ENCODE measurements around the gene FAM174B.
A peak's percentile ranks its signal among the peaks of the same experiment; 100 is the strongest.
"Not testable (repeated sequence)": the region's sequence is repeated elsewhere in the genome, so short reads cannot be mapped to it uniquely, and the experiment has no call there.

The FAM174B gene

DNA sequence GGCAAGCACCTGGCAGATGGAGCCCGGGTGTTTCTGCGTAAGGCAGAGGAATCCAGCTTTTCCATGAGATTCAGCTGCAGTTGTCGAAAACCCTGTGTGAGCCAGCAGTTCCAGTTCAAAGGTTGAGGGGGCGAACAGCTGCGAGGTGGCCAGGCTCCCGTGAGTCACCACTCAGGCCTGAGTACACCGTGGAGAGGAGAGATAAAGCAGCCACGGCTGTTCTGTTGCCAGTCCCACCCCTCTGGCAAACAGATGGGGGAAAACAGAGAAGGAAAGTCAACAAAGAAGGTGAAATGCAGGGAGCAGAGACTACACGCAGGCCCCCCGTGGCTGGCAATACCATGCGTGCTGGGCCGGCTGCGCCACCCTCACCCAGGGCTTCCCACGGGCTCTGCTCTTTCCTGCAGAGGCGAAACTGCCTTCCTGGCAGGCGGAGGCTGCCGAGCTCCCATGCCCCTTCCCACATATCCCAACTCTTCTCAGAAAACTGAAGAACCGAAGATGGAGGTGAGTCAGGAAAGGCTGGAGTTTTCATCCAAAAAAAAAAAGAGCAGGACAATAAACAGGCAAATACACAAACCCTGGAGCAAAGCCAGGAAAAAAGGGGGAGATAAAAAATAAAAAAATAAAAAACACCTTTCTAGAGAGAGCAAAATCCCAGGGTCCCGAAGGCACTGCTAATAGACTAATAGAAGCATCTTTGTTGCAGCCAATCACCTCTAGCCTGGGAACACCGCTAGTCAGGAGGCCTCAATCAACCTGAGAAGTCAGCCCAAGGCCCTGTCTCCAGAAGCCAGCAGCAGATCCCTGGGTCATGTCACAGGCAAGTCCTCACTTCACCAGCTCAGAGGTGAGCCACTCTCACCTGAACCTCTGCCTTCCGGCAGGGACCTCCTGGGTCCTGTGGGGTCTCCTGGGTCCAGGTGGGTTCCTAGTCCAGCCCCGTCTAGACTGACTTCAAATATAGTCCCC is 37.7 kb downstream of the FAM174B start:
- DNase-seq: peak; percentile 87

DNA sequence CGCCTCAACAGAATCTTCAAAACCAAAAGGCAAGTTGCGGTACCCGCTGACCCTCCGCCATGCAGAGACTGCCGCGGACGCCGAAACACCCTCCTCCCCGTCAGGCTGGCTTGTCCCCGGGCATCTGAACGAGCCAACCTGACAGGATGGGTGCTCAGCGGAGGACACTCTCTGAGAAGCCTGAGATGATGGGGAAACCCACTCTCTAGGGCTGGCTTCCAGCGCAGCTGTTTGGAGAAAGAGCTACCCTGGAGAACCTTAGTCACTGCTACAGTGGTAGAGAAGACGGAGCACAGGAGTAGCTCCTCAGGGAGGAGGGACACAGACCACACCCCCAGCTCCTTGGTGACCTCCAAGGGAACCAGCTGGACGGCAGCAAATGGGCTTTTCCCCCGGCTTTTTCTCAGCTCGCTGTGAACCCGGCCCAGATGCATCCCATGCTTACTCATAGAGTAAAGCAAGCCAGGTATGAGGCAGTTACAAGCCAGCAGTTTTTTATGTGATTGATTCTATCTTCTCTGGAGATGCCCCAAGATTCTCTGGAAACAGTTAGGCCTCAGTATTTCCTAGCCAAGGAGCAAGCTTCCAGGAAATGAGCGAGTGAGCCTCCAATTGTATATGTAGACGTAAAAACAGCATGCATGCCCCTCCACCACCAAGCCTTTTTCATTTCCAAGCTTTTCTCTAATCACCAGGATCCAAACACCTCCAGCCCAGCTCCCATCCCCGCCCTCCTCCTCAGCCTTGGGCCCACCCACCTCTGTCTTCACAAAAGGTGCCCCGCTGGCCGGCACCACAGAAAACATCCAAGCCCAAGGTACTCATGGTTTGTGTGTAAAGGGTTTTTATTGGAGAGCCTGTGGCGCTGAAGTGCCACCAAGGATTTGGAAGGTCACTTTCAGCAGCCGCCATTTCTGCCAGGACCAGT is 38.7 kb downstream of the FAM174B start:
- no peak for DNase-seq

DNA sequence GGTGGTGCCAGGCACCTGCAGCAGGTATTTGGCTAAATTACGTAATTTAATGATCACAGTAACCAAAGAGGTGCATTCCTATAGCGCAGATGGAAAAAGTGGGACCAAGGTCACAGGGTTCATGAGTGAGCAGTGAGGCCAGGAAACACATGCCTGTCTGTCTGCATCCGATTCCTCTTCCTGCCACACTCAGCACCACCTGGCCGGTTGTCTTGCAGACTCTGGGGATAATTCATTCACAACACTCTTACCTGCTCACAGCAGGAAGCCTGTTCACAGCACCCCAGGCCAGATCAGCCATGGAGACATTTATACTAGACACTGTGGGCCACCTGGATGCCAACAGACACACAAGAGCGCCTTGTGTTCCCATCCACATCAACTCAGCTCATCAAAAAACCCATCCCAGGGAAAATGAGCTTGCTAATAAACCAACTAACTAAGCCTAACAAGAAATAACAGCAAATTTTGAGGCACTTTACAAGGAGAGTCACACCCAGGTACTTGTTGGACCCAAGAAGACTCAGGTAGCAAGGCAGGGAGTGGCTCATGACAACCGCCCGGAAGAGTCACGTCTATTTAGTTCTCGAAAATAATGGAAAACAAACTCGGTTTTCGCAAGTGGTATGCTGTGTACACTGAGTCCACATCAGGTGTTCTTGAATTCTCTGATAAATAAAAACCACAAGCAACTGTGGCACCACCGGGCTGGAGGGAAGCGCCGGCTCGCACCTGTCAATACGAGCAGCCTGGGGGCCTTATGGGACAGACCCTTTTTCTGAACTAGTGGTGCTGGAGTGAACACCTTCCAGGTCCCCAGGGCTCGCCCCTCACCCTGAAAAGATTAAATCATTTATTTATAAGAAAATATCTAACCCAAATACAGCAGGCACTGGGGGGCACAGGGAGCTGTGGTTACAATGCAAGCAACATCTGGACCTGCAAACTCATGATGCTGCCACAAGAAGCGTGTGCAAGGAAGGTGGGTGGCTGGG is 40.5 kb downstream of the FAM174B start:
- peak; percentile 7 for DNase-seq

DNA sequence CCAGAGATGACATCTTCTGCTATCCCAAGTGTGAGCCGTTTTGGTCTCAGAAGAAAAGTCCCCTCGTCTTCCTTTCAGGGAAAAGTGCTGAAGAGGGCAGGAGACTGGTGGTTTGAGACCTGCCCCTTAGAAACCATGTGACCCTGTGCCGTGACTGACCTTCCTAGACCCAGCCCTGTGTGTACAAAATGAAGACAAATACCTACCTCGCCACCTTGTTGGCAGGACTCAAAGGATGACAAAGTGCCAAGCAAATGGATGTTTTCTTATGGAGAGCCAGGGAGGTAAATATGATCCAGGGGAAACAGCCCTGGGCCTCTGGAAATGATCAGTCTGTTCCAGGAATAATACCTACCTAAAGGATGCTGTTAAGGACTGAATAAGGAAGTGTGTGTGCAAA is 41.3 kb downstream of the FAM174B start:
- DNase-seq: no peak

DNA sequence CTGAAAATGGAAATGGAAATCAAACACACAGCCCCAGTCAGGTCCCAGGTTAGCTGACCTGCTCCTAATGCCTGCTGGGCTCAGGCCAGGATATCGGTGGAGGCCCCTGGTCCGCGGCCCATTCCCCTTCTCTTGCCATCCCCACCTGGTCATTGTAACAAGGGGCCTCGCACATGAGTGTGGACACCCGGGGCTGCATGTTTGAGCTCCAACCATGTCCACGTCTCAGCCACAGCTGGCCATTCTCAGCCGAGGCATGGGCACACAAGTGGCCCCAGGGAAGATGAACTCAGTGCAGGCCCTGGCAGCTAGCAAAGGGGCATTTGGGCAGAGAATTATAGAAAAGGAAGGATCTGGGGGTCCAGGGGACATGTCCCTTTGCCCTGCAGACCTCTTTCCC is 41.7 kb downstream of the FAM174B start:
- no peak for DNase-seq

DNA sequence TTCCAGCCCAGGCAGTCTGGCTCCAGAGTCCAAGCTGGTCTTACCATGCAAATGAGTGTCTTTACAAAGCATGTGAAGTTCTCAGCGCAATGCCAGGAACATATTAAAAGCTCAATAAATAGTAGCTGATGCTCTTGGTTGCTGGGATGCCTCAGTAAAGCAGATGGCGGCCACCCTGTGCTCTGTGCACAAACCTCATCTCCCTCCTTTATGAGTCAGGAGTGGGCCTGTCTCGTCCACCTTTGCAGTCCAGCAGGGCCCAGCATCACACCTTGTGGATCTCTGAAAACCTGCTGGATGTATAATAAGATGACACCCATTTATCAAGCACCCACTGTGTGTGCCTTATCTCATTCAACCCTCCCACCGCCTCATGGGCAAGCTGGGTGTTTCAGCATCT is 42.7 kb downstream of the FAM174B start:
- no peak for DNase-seq

DNA sequence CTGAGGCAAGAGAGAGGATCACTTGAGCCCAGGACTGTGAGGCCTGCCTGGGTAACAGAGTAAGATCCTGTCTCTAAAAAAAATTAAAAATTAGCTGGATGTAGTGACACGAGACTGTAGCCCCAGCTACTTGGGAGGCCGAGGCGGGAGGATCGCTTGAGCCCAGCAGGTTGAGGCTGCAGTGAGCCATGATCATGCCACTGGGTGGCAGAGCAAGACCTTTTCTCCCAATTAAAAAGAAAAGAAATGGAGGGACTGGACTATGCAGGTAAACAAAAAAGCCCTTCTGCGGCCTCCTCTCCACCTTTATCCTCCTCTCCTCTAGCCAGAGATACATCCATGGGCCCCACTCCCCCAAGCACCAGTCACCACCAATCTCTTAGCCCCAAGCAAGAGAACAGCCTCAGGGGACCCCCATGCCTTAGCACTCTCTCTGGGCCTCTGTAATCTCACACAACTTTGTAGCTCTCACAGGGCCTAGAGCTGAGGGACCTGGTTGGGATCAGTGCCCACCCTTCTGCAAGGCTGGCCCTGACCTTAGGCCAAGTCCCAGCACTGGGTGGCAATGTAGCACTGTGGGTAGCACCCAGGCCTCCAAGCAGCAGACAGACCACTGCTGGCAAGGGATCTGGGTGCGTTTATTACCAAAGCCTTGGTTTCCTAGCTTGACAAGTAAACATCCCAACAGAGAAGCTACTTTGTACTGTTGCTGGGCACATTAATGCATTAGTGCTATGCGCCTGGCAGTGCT is 43.4 kb downstream of the FAM174B start:
- DNase-seq: peak; percentile 14

DNA sequence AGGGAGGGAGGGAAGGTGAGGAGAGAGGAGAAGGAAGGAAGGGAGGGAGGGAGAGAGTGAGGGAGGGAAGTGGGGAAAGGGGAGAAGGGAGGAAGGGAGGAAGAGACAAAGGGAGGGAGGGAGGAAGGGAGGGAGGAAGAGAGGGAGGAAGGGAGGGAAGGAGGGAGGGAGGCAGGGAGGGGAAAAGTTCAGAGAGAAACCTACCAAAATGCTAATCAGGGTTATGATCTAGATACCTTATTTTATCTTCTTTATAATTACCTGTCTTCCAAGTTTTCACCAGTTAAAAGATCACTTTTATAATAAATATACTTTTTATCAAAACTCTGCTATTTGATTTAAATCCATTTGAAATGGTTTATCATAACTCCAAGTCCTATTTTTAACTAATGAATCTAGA is 44.4 kb downstream of the FAM174B start:
- DNase-seq: no peak

DNA sequence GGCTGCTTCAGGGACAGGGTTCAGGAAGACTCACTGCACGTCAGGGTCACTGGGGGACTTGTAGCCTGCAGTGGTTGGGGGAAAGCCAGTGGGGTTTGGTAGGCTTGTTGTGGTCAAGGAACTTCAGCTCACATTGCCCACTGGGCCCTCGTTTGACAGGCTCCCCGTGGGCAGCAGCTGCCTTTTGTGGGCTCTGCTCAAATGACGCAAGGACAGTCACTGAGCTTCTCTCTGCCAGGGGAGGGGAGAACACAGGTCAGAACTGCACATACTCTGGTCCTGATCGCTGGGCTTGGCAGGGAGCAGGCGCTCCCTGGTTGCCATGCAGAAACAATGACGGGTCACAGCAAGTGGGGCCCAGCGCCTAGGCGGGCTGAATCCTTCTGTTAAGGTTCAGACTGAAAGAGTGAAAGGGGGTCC is 45.5 kb downstream of the FAM174B start:
- no peak for DNase-seq

DNA sequence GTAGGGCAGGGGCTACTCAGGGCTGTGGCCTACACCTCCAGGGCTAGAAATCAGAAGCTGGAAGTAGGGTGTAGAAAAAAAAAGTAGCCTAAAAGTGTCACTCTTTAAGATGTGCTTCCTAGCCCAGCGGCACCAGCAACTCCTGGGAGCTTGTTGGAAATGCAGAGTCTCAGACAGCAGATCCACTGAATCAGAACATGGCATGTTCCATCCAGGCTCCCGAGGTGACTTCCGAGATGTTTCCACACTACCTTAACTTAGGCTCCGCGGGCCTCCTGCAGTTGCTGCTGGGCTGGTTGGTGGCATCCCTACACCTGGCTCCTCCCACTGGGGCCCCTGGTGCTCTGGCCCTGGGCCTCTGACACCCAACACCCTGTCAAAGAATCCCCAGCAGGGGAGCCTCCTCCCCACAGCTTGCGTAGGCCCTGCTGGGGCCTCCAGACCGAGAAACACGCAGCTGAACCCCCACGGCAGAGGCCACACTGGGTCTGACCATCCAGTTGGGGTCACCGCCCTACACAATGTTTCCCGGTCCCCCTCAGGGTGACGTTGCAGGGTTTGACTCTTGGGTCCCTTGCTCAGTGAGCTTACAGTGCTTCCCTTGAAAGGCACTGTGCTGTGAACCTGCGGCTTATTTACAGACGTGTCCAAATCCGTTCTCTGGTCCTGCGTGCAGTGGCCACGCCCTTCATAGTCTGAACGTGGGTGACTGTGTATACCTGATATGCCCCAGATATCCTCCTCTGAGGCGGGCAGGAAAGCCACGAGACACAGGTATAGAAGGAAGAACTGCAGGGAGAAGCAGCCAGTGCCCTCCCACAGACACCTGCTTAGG is 46.5 kb downstream of the FAM174B start:
- DNase-seq: no peak

DNA sequence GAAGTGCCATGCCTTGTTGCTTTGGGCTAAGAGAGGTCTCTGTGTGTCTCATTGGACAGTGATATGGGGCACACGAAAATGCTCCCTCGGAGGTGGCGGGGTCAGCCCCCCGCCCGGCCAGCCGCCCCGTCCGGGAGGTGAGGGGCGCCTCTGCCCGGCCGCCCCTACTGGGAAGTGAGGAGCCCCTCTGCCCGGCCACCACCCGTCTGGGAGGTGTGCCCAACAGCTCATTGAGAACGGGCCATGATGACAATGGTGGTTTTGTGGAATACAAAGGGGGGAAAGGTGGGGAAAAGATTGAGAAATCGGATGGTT is 48.8 kb downstream of the FAM174B start:
- DNase-seq: not testable (repeated sequence)

DNA sequence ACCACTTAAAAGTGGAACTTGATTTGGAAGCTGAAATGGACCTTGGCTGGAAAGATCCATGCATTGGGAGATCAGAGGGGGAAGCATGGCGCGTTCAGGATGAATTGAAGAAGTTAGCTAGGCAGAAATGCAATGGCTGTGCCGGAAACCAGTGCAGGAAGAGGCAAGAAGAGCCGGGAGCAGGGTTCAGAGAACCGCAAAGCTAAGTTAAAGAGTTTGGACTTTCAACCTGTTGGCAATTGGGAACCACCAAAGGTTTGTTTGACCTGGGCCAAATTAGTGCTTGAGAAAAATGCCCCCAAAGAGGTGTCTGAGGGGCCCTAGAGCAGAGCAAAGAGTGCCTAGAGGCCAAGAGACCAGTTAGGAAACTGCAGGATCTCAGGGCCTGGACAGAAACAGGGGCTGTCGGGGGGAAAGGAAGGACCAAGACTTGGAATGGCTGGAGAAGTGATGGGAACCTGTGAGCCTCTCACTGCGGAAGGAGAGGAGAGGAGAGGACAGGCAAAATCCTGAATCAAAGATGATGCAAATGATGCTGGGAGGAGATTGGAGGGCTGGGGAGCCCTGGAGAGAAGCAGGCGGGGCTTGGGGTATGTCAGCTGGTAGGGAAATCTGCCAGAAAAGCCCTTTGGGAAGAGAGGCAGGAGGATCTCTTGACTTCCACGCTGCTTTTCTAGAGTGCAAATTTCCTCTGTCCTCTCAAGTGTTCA is 49.3 kb downstream of the FAM174B start:
- no peak for DNase-seq

DNA sequence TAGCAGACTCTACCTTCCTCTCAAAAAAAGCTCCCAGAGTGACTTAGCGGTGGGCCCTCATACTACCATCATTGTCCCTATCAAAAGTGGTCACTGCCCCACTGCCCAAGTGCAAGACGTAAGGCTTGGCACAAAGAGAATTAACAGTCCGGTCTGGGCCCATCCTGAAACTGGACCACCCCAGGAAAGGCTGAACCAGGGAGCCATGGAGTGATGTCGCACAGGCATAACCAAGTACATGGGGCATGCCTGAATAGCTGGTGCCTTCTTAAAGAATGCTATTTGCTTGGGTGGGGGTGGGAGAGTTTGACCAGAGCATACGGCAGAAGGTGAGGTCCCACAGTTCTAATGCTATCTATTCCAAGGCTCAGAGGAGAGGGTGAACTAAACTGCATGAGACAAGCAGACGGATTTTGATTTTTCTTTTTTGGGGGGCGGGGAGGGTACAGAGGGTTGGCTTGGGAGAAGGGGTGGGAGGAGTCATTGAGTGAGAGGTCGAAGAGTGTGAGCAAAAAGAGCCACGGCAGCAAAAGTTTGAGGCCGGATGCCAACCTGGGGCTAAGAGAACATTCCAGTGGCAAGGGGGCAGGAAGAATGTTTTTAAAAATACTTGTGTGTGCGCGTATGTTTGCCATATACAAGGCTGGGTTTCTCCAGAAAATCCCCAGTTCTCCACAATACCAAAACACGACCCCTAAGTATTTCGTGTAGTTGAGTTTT is 50.2 kb downstream of the FAM174B start:
- no peak for DNase-seq

DNA sequence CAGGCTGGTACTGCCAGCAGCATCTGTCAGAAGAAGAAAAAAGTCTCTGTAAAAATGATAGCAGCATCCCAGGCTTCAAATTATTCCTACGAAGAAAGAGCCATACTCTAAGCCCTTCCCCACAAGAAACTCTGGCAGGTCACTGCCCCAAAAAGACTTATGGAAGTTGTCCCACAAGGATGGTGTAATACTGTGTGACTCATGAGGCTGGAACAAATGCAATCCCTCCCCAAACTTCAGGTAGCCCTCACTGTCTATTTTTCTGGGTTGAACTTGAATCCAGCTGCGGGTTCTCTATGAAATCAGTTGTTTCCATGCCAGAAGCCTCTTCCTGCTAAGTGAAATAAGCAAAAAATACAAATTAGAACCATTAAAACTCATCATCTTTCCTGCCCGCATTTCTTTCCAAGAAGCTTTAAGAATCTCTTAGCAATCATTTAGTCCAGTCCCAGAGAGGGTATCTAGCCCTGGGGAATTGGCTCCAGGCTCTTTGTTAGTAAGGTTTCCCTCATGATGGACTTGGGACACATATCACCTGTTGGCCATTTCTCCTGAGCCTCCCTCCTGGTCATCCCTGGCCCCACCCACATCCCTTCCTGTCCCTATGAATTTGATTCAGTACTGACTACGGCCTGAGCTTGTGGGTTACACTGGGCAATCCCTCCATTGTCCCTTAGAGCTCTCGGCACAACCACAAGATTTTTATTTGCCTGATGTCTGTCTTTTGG is 51.7 kb downstream of the FAM174B start:
- DNase-seq: no peak

DNA sequence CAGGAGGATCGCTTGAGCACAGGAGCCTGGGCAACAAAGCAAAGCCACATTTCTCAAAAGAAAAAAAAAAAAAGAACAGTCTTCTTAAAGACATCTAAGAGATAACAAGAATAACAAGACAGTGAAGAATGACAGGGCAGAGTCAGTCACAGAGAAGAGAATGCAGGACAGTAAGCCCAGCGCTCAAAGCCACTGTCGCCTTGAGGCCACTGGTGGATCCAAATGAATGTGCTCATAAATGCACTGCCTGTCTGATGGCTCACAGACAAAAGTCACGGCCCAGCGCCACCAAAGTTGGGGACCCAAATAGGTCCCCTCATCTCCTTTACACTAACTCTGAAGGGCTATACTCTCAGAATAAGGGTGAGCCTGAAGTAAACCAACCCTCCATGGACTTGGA is 52.3 kb downstream of the FAM174B start:
- DNase-seq: no peak

DNA sequence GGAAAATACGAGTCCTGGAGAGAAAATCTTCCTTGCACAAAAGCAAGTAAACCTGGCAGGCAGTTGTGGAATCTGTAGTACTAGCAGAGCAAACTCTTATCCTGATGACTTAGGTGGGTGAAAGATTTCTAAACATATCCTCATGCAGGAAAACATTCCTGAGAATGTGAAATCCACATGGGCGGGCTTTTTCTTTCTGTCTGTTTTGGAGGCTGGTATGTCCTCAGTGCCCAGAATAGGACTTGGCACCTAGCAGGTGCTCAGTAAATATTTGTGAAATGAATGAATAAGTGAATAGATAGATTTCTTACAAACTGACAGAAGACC is 53.3 kb downstream of the FAM174B start:
- DNase-seq: no peak

DNA sequence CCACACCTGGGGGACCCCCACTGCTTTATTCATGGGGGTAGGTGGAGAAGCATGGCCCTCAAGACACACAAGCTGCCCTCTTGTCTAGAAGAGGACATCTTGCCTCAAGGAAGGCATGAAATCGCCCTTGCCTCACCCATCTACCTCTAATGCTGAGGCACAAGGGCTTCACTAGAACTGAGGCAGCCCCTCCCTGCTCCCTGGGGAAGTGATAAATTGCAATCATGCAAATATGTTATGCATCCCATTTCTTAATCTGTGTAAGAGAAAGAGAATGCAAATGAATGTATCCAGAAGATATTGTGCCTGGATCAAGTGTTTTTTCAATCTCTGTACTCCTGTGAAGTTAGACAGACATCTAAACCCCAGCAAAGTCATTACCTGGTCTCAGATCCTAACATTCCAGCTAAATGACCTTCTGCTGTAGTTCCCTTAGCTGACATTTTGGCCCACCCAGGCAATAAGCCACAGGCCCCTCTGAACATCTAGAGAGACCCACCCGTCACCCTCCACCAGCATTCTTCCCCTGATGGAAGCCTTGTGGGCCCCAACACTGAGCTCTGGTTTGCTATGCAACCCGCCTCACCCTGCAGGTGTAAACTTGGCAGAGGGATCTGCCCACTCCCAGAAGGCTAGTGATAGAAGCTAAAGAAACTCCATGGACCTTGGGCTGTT is 53.8 kb downstream of the FAM174B start:
- DNase-seq: no peak

DNA sequence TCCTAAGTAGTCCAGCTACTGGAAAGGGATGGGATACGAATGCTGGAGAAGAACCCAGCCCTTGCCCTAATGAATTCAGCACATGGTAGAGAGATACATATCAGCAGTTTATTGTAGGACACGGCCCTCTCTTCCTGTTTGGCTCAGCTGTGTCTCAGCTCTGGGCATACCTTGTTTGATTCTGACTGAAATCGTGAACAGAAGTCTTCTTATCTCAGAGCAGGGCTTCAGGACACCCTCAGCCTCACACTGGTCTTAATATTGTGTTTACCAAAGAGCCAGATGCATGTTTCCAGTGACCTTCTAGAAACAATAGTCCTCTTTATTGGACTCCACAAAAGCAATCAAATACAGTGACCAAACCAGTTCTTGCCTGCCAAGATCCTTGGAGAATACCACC is 54.7 kb downstream of the FAM174B start:
- DNase-seq: no peak

All from NCI-H1092 treated with DMSO at 0.1 percent for 48 hours (cell line).